G401 (cell line): Measurements from ENCODE around the gene PTPRT. TPM values are rescaled to one million over a fixed set of nuclear protein-coding genes. Genes with fewer than 3 reads are reported as not detected.
A peak's percentile ranks its signal among the peaks of the same experiment; 100 is the strongest.

Experiments
- DNase-seq: peaks from one replicate; pipeline ENCODE4 v3.0.0-alpha.2; 2015; ENCODE audit warnings: low spot score
- in situ Hi-C: cut with HindIII; loops from 2 replicates; pipeline ENCODE4 v1.10.0; 2016; ENCODE audit warnings: low sequenced_read_pairs, mixed read lengths
- total RNA-seq: library from RNA; depleted of rRNA; stranded (reverse); fragments of >200 nt; shearing (Covaris generic); gene quantifications from 2 replicates; pipeline ENCODE4 v1.2.3, GENCODE V29; 2014

PTPRT gene
- total RNA-seq, 1 experiment from 2014 or later, result under 0.01 TPM

DNA sequence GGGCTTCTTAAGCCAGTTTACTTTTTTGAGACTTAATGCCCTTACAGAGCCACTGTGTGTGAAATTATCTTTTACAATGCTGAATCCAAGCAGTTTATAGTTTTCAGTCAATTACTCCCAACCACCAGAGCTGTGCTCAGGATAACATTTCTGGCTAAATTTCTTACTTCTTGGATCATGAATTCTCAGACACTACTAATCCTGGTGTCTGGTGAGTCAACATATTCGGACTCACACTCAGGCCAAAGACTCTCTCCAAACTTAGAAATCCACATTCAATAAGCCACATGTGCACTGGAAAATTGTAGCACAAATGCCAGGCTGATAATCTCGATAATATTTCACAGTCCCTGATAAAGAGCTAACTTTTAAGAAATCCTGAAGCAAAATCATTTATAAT lies 49.0 kb downstream of the PTPRT start:
- no peak for DNase-seq
- in situ Hi-C loops, result no loop called here

GRCh38 chr20:43138061-43138770 lies 51.5 kb downstream of the PTPRT start:
- in situ Hi-C loops, result no loop called here
- peak; percentile 14 for DNase-seq

DNA sequence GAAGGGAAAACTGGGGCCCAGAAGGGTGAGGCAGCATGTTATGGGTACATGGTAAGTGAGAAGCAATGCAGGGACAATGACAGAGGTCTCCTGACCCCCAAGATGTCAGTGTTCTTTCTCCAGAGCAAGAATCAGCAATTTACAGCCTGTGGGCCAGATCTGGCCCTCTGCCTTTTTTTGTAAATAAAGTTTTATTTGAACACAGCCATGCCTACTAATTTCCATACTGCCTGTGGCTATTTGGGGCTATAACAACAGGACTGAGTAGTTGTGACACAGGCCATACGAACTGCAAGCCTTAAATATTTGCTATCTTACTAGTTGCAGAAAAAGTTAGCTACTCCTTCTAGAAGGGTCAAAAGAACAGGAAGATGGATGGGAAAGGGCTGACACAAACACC lies 52.5 kb downstream of the PTPRT start:
- DNase-seq, result no peak
- in situ Hi-C loops, result no loop called here

DNA sequence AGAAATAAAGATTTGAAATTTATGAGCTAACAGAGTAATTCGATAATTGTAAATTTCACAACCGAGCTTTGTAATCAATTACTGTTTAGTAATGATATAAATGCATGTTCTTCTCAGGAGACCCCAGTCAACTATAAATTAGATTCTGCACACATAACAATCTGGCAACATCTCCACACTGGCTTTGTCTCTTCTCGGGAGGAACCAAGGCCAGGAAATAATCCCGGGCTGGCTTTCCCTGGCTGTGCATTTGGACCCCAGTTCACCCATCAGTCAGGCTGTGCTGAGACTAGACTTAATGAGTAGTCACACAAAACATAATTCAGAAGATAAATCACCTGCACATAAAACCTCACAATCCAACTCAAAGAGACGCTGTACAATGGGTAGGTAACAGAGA lies 65.5 kb downstream of the PTPRT start:
- peak; percentile 19 for DNase-seq
- in situ Hi-C loops, result no loop called here

DNA sequence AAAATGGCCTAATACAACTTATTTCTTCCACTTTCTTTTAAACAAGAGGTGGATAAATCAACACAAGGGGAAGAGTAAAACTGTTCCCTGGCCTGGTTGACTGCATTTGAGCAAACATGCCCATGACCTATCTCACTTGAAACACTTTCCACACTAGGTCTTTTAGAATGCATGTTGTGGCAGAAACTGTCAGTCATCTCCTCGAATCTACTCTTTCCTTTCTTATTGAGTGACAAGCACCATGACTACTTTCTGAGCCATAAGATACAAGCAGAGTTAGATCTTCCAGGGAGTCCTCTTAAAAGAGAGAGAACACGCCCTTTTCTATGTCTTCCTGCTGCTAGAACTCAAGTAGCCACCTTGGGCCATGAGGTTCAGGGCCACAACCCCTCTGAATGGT lies 66.5 kb downstream of the PTPRT start:
- in situ Hi-C loops, result no loop called here
- DNase-seq, result no peak

DNA sequence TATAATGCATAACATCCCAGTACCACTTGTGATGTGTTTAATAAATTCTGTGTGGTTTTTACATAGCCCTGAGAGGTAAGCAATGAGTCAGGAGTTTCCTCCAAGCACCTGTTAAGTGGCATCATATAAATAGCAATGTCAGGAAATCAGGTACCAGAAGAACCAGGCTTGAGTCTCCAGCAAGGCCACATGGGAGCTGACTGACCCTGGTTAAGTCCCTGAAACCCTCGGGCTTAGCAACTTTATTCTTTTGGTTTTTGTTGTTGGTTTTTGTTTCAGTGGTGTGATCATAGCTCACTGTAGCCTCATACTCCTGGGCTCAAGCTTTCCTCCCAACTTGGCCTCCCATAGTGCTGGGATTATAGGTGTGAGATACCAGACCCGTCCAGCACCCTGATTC lies 70.0 kb downstream of the PTPRT start:
- DNase-seq, result no peak
- in situ Hi-C loops, result no loop called here

DNA sequence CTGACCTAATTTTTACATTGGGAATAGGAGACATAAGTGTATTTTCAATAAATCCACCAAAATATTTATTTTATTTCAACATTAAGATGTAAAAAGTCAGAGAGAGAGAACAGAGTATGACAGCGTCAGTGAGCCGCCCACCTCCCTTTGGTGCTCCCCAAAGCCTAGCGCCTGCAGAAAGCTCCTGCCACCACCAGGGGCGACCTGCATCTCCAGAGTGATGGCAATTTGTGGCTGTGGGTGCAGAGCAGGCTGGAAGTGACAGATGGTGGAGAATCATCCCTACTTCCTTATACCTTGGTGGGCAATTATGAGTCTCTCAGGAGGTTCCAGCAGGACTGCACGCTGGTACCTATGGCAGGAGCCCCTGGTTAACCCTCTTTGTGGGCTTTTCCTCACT lies 87.3 kb downstream of the PTPRT start:
- in situ Hi-C loops, result no loop called here
- DNase-seq, result no peak

DNA sequence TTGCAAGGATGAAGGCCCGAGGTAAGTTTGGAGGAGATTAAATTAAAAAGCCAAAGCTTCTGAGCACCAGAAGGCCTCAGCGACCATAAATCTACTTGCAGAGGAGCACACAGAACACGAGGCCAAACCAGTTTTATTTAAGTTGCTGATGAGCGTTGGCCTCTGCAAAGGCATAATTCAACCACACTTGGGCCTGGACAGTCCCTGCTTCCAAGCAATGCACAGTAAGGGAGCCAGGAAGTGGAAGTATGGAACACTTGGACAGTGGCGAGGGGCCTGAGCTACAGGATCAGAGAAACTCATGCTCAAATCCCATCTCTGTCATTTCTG lies 92.8 kb downstream of the PTPRT start:
- in situ Hi-C loops, result no loop called here
- DNase-seq, result no peak

DNA sequence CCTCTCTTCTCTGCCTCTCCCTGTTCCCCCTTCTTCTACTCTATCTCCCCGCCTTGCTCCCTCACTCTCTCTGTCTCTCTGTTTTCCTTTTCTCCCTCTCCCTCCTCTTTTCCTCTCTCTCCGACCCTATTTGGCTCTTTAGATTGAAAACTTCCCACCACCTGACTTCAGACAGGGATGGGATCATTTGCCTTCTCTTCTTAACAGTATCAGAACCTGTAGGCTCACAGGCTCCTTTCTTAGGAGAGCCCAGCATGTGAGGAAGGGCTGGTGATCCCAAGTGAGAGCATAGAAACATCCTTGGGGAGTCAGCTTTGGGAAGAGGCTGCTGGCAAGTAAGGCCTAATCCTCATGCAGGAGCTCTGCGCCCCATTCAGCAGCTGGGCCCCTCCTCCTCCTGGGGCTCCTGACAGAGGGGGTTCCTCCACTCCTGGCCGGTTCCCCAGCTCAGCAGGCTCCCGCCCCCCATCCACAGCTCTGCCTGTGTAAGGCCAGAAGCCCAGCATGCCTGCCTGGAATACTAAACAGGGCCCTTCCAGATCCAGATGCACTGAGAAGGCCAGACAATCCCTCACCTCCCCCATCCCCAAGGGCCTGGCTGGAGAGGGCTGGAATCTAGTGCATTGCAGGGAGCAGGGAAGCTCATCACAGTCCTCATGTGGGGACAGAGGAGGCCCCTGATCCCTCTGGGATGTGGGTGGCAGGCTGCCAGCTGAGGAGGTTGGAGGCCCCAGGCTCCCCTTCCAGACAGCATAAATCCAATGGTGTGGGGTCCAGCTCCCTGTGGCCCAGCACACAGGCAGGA lies 93.4 kb downstream of the PTPRT start:
- in situ Hi-C loops, result no loop called here
- peak; percentile 21 for DNase-seq

DNA sequence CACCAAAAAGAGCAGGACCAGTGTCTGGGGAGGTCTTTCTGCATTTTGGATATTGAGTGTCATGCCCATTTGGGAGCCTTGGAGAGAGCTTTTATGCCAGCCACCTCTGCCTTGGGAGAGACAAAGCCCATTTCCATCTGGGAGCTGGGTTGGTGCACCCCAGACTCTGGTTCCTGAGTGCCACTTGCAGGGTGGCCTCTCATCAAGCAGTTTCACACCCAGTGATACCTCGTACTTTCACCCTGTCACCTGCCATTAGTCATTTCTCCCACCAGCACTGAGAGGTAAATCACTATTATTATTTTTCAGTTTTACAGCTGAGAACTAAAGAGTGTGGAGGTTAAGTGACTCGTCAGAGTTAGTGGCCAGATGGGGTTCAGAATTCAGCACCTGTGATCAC lies 94.7 kb downstream of the PTPRT start:
- DNase-seq, result no peak
- in situ Hi-C loops, result no loop called here

DNA sequence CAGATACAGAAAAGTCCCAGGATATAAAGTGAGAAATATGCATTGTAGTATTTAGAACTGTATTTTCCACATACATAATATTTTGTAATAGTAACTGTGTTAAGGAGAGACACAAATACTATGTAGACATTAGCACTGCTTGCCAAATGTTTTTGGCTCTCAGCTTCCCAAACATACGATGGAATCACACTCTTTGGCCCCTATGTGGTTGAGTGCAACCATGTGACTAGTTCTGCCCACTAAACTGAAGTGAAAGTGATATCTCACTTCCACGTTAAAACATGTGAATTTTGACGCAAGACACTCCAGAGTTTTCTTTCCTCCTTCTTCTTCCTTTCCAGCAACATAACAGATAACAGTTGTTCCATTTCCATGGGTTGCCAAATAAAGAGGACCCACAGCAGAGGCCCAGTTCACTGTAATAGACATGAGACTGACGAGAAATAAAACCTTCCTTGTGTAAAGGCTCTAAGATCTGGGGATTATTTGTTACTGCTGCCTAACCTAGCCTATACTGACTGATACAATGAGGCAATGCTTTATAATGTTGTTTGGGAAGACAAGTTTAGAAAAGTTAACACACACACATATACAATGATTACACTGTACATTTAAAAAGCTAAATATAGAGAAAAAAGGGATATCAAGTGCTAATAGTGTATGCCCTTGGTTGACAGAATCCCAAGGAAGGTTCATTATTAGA lies 97.2 kb downstream of the PTPRT start:
- no peak for DNase-seq
- in situ Hi-C loops, result no loop called here

- no peak for DNase-seq
- in situ Hi-C loops, result no loop called here
Measured at GRCh38 chr20:43068482-43068881, 121.2 kb downstream of the PTPRT start.

GRCh38 chr20:43066125-43066524 lies 123.6 kb downstream of the PTPRT start:
- in situ Hi-C loops, result no loop called here
- no peak for DNase-seq

DNA sequence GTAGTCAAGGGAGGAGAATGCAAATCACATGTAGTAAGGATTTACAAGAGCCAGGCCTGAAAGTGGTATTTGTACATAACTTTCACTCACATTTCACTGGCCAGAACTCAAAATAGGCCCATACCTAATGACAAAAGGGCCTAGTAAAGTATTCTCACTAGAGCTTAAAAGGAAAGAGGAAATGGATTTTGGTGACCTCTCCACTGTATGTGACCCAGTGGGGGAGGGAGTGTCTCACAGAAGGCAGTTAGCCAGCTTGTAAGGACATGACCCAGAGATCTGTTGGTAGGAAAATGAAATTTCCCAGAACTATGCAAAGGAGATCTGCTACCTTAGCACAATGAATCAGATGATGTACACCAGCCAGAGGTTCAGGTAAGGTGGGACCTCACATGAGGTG lies 124.4 kb downstream of the PTPRT start:
- in situ Hi-C loops, result no loop called here
- DNase-seq, result no peak

DNA sequence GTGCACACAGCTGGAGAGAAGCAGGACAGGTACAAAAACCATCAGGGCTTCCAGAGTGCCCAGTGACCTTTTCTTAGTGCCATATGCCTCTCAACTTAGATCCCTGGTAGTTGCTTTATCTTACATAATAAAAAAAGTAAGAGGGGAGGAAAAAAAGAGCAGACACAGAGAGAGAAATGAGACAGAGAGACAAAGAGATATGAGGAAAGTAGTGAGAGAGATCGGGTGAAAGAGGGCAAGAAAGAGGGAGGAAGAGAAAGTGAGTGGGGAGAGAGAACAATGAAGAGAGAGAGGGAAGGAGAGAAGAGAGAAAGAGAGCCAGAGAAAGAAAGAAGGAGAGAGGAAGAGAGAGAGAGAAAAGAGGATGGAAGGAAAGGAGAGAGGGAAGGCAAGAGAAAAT lies 131.6 kb downstream of the PTPRT start:
- in situ Hi-C loops, result no loop called here
- no peak for DNase-seq

- in situ Hi-C loops, result no loop called here
- DNase-seq, result no peak
Measured at GRCh38 chr20:43057317-43057716, 132.4 kb downstream of the PTPRT start.

GRCh38 chr20:43055181-43055884 lies 134.4 kb downstream of the PTPRT start:
- in situ Hi-C loops, result no loop called here
- DNase-seq, result no peak

DNA sequence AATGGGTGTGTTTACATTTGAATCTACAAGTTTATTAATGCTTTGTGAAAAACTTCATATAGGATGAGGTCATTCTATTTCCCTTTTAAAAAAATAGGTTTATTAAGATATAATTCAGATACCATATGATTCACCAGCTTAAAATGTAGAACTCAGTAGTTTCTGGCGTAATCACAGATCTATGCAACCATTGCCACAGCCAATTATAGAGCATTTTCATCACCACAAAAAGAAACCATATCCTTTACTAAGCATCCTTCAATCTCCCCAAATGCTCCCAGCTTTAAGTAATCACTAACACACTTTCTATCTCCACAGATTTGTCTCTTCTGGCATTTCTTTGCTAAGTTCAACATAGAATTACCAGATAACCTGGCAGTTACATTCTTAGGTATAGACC lies 137.2 kb downstream of the PTPRT start:
- in situ Hi-C loops, result no loop called here
- no peak for DNase-seq

DNA sequence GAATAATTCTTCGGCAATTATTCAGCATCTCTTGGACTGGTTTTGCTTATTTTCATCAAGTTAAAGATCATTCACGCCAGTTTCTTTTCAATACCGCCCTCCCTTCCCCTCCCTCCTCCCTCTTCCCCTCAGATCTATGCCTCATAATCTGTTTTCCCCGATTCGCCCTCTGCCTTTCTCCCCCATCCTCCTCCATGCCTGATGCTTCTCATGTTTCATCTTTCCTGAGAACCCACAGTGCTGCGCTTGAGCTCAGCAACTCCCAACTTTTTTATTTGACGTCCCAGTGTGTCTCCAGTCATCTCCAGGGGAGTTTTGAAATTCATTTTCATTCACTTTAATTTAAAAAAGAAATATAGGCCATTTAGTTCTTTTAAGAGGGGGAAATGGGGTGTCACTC lies 142.7 kb downstream of the PTPRT start:
- DNase-seq, result no peak
- in situ Hi-C loops, result no loop called here

GRCh38 chr20:43043887-43044286 lies 145.8 kb downstream of the PTPRT start:
- in situ Hi-C loops, result no loop called here
- no peak for DNase-seq
